Neutrophil (primary cell): ENCODE results near the gene MTFP1.

Experiments
- H3K27ac ChIP-seq: fragments of 200-600 bp; sonication (generic); 2 replicates; pipeline ENCODE4 v1.5.1; 2016; ENCODE audit warnings: mild to moderate bottlenecking, moderate library complexity
- H3K27me3 ChIP-seq: fragments of 200-600 bp; sonication (generic); 2 replicates; pipeline ENCODE4 v1.6.0; 2016; ENCODE audit warnings: mild to moderate bottlenecking
- H3K36me3 ChIP-seq: fragments of 200-600 bp; sonication (generic); 2 replicates; pipeline ENCODE4 v1.5.1; 2017
- H3K4me1 ChIP-seq, 2 experiments: fragments of 200-600 bp in 1 of 2; sonication (generic) in 1 of 2; 1 replicate in 1 of 2; 2 replicates in 1 of 2; pipeline versions ENCODE4 v1.5.1 to v1.6.1; 2013 to 2016; ENCODE audit warnings: low read depth in 1 of 2, low read length in 1 of 2, mild to moderate bottlenecking in 1 of 2, moderate library complexity in 1 of 2; ENCODE audit not compliant: control insufficient read depth in 1 of 2, insufficient read depth in 1 of 2
- H3K4me3 ChIP-seq, 2 experiments: fragments of 200-600 bp in 1 of 2; sonication (generic) in 1 of 2; 1 replicate in 1 of 2; 2 replicates in 1 of 2; pipeline ENCODE4 v1.5.1; 2013 to 2016; ENCODE audit warnings: low read depth in 1 of 2, low read length in 1 of 2, mild to moderate bottlenecking in 1 of 2, moderate library complexity in 1 of 2
- H3K9me3 ChIP-seq: fragments of 200-600 bp; sonication (generic); 2 replicates; pipeline ENCODE4 v1.5.1; 2016
- CTCF ChIP-seq: fragments of 200-600 bp; sonication (generic); IDR thresholded peaks from 2 replicates; pipeline ENCODE4 v1.5.1; 2016; ENCODE audit warnings: antibody characterized with exemption

MTFP1 gene

GRCh38 chr22:30425616-30426387, at the start of gene MTFP1:
Gene MTFP1 (plus strand): TSS chr22:30425768. CDS start chr22:30425880, 112 bp downstream.
- no peaks in the 10 kb centered on the region for H3K27me3 ChIP-seq
- H3K36me3 ChIP-seq = no peaks in the 10 kb centered on the region
- peaks cover 38% of the 10 kb centered on the region in 2 experiments for H3K4me1 ChIP-seq
- H3K4me3 ChIP-seq = peak within 1 kb of the TSS; percentile 76 to 92
- no peaks in the 10 kb centered on the region for H3K9me3 ChIP-seq
- no peak for TF ChIP-seq CTCF
- H3K27ac ChIP-seq = peak within 1 kb of the TSS; percentile 86

GRCh38 chr22:30380011-30380410, 45.6 kb upstream of the MTFP1 start:
- TF ChIP-seq CTCF = no peak
- no peak overlapping the region for H3K4me3 ChIP-seq
- H3K36me3 ChIP-seq = peaks cover 61% of the 10 kb centered on the region
- no peaks in the 10 kb centered on the region for H3K4me1 ChIP-seq
- no peak overlapping the region for H3K27ac ChIP-seq
- no peaks in the 10 kb centered on the region for H3K9me3 ChIP-seq
- H3K27me3 ChIP-seq = no peaks in the 10 kb centered on the region

GRCh38 chr22:30381264-30381663, 44.3 kb upstream of the MTFP1 start:
- no peak overlapping the region for H3K27ac ChIP-seq
- H3K36me3 ChIP-seq = peaks cover 61% of the 10 kb centered on the region
- no peak for TF ChIP-seq CTCF
- no peaks in the 10 kb centered on the region for H3K27me3 ChIP-seq
- H3K4me1 ChIP-seq = peaks cover 4 to 5% of the 10 kb centered on the region in 2 experiments
- no peak overlapping the region for H3K4me3 ChIP-seq
- no peaks in the 10 kb centered on the region for H3K9me3 ChIP-seq

GRCh38 chr22:30382340-30382739, 43.2 kb upstream of the MTFP1 start:
- no peaks in the 10 kb centered on the region for H3K27me3 ChIP-seq
- no peak for TF ChIP-seq CTCF
- H3K9me3 ChIP-seq = no peaks in the 10 kb centered on the region
- peaks cover 56% of the 10 kb centered on the region for H3K36me3 ChIP-seq
- H3K4me1 ChIP-seq = peaks cover 11 to 12% of the 10 kb centered on the region in 2 experiments
- H3K27ac ChIP-seq = no peak overlapping the region
- no peak overlapping the region for H3K4me3 ChIP-seq

GRCh38 chr22:30383061-30383460, 42.5 kb upstream of the MTFP1 start:
- H3K9me3 ChIP-seq = no peaks in the 10 kb centered on the region
- no peak overlapping the region for H3K4me3 ChIP-seq
- peaks cover 49% of the 10 kb centered on the region for H3K36me3 ChIP-seq
- no peaks in the 10 kb centered on the region for H3K27me3 ChIP-seq
- no peak overlapping the region for H3K27ac ChIP-seq
- H3K4me1 ChIP-seq = peaks cover 14% of the 10 kb centered on the region in 2 experiments
- TF ChIP-seq CTCF = no peak
